DOHH2 (cell line): ENCODE data around the gene RXRA.

Source experiments
- EZH2phosphoT487 ChIP-seq: fragments of 200-600 bp; sonication (generic); IDR thresholded peaks from 2 replicates; pipeline ENCODE4 v1.6.1; 2017; ENCODE audit warnings: borderline replicate concordance, mild to moderate bottlenecking, antibody characterized with exemption, low read length, moderate library complexity, mixed read lengths
- TF ChIP-seq, protein P1 (sequence below): fragments of 200-600 bp; sonication (generic); IDR thresholded peaks from one replicate; pipeline ENCODE4 v1.5.1; 2014; ENCODE audit warnings: antibody characterized with exemption, mild to moderate bottlenecking, low read depth, low read length; ENCODE audit not compliant: poor library complexity, severe bottlenecking

DNA sequence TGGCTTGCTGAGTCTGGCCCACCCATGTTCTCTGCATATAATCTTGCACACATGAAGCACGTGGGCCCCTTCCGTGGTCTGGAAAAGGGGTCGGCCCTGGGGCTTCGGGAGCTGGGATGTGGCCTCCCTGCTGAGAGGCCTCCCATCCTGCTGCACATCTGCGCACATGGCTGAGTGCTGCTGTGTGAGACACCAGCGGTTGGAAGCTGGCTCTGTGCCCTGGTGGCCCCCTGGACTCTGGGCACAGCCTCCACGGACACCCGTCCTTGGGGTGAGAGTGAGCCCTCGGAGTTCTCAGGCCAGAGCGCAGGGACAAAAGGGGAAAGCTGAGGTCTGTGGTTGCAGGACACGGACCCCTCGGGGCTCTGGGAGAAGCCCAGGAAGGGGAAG is 115.8 kb downstream of the RXRA start:
- TF ChIP-seq, protein P1, sequence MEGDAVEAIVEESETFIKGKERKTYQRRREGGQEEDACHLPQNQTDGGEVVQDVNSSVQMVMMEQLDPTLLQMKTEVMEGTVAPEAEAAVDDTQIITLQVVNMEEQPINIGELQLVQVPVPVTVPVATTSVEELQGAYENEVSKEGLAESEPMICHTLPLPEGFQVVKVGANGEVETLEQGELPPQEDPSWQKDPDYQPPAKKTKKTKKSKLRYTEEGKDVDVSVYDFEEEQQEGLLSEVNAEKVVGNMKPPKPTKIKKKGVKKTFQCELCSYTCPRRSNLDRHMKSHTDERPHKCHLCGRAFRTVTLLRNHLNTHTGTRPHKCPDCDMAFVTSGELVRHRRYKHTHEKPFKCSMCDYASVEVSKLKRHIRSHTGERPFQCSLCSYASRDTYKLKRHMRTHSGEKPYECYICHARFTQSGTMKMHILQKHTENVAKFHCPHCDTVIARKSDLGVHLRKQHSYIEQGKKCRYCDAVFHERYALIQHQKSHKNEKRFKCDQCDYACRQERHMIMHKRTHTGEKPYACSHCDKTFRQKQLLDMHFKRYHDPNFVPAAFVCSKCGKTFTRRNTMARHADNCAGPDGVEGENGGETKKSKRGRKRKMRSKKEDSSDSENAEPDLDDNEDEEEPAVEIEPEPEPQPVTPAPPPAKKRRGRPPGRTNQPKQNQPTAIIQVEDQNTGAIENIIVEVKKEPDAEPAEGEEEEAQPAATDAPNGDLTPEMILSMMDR = no peak
- TF ChIP-seq EZH2phosphoT487 = no peak
